HG03521 (cell line): ENCODE measurements around the gene DNAJB6.

Source experiments
- ATAC-seq: cut with Tn5 transposase; IDR thresholded peaks from one replicate; pipeline ENCODE4 v1.9.1; 2021; ENCODE audit warnings: mild to moderate bottlenecking, moderate library complexity; ENCODE audit not compliant: unreplicated experiment

DNAJB6 gene

GRCh38 chr7:157336383-157337315 lies at the start of gene DNAJB6:
TSS of gene DNAJB6 (plus strand) at chr7:157337004. CDS start at chr7:157358573, 21,569 bp downstream.
- ATAC-seq: peak; percentile 71

GRCh38 chr7:157291404-157292080 lies 45.3 kb upstream of the DNAJB6 start:
- no peak for ATAC-seq

- no peak for ATAC-seq
These were observed 44.5 kb upstream of the DNAJB6 start for GRCh38 chr7:157292258-157292657.

GRCh38 chr7:157292770-157293412 lies 43.9 kb upstream of the DNAJB6 start:
- no peak for ATAC-seq

GRCh38 chr7:157293413-157293788 lies 43.4 kb upstream of the DNAJB6 start:
- ATAC-seq: no peak

GRCh38 chr7:157294773-157295172 lies 42.0 kb upstream of the DNAJB6 start:
- ATAC-seq: no peak

GRCh38 chr7:157295338-157295737 lies 41.5 kb upstream of the DNAJB6 start:
- no peak for ATAC-seq

GRCh38 chr7:157297185-157297584 lies 39.6 kb upstream of the DNAJB6 start:
- ATAC-seq: no peak

GRCh38 chr7:157299317-157299612 lies 37.5 kb upstream of the DNAJB6 start:
- ATAC-seq: no peak

- no peak for ATAC-seq
These were observed 37.0 kb upstream of the DNAJB6 start for GRCh38 chr7:157299613-157300368.

GRCh38 chr7:157300369-157300825 lies 36.4 kb upstream of the DNAJB6 start:
- no peak for ATAC-seq

GRCh38 chr7:157301610-157302120 lies 35.1 kb upstream of the DNAJB6 start:
- ATAC-seq: no peak

- no peak for ATAC-seq
These were observed 29.7 kb upstream of the DNAJB6 start for GRCh38 chr7:157306846-157307838.

- ATAC-seq: no peak
These were observed 26.7 kb upstream of the DNAJB6 start for GRCh38 chr7:157309988-157310668.

- ATAC-seq: no peak
These were observed 26.1 kb upstream of the DNAJB6 start for GRCh38 chr7:157310676-157311185.

GRCh38 chr7:157312941-157313340 lies 23.9 kb upstream of the DNAJB6 start:
- ATAC-seq: no peak

- ATAC-seq: no peak
These were observed 23.2 kb upstream of the DNAJB6 start for GRCh38 chr7:157313645-157314044.

- peak; percentile 57 for ATAC-seq
These were observed 18.6 kb upstream of the DNAJB6 start for GRCh38 chr7:157318015-157318706.
